Gastrocnemius medialis (tissue), 4 donors: ENCODE measurements around the gene DDA1.

ENCODE experiments used
- POLR2A ChIP-seq, 2 donors: fragments of 450-650 bp; IDR thresholded peaks; one replicate each; pipeline ENCODE4 v1.6.1; 2017; ENCODE audit warnings: antibody characterized with exemption in 2 of 2, mild to moderate bottlenecking in 2 of 2, moderate library complexity in 2 of 2
- TF ChIP-seq, protein P1 (sequence below), 5 experiments: fragments of 450-650 bp in 3 of 5; fragments of 200-600 bp in 2 of 5; sonication (generic) in 2 of 5; IDR thresholded peaks in 4 of 5; conservative IDR thresholded peaks in 1 of 5; 1 replicate in 4 of 5; 2 replicates in 1 of 5; pipeline ENCODE4 v1.5.1; 2016 to 2019; ENCODE audit warnings: antibody characterized with exemption in 5 of 5, mild to moderate bottlenecking in 3 of 5, moderate library complexity in 3 of 5

DNA sequence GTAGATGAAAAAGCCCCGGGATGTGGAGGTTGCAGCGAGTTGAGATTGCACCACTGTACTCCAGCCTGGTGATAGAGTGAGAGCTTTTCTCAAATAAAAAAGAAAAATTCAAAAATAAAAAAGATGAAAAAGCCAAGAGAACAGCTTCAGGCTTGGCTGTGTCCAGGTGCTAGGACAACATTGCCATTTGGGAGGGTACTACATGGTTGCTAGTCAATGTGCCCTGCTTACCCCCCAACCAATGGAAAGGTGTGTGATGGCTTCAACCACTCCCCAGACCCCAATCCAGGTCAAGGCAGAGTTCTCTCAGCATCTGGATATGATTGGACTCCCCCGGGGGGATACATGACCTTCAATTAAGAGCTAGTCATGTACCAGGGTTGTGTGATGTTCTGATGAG lies 29.9 kb upstream of the DDA1 start:
- TF ChIP-seq, protein P1, sequence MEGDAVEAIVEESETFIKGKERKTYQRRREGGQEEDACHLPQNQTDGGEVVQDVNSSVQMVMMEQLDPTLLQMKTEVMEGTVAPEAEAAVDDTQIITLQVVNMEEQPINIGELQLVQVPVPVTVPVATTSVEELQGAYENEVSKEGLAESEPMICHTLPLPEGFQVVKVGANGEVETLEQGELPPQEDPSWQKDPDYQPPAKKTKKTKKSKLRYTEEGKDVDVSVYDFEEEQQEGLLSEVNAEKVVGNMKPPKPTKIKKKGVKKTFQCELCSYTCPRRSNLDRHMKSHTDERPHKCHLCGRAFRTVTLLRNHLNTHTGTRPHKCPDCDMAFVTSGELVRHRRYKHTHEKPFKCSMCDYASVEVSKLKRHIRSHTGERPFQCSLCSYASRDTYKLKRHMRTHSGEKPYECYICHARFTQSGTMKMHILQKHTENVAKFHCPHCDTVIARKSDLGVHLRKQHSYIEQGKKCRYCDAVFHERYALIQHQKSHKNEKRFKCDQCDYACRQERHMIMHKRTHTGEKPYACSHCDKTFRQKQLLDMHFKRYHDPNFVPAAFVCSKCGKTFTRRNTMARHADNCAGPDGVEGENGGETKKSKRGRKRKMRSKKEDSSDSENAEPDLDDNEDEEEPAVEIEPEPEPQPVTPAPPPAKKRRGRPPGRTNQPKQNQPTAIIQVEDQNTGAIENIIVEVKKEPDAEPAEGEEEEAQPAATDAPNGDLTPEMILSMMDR (IDR thresholded peaks at IDR 0.05 in 4 of 5, conservative IDR thresholded peaks at IDR 0.05 in 1 of 5): no peak
- no peak for TF ChIP-seq POLR2A (IDR thresholded peaks at IDR 0.05)
